ENCODE results near the gene PDGFA.

The PDGFA gene

GRCh38 chr7:471191-471865 is 48.3 kb downstream of the PDGFA start:
- no peak for DNase-seq

GRCh38 chr7:469563-469961 is 50.1 kb downstream of the PDGFA start:
- DNase-seq, result no peak

DNA sequence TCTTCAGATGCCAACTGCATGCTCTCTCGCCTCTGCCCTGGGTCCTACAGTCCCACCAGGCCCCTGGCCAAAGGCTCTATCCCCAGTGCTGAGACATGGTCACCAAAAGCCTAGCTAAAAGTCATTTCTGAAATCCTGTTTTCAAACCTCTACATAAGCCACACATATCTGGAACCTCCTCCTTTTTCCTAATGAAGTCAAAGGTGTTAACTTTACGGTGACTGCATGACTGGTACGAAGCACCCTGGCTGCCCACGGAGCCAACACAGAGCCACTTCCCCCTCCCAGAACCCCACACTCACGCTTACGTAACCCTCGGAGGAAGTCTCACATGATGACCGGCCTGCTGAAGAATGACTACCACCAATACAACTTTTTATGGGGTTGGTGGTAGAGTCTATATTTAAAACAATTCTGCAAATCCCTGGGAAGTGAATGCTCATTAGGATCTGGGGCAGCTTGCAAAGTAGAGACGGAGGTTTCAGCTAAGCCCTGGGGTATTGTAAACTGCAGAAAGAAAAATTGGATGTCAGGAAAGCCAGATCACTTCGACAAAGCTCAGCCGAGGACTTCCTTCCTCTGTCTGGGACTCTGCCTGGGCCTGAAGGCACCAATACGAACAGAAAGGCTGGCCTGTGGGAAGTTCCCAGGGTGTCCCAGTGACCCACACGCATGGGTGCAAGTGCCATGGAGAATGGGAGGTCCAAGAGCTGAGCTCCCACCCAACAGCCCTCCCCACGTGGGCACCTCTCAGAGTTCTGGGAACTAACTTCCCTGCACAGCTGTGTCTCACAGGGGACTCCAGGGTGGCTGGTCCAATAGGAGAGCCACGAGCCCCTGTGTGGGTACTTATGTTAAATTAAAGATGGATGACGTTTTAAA is 50.7 kb downstream of the PDGFA start:
- DNase-seq, result no peak

DNA sequence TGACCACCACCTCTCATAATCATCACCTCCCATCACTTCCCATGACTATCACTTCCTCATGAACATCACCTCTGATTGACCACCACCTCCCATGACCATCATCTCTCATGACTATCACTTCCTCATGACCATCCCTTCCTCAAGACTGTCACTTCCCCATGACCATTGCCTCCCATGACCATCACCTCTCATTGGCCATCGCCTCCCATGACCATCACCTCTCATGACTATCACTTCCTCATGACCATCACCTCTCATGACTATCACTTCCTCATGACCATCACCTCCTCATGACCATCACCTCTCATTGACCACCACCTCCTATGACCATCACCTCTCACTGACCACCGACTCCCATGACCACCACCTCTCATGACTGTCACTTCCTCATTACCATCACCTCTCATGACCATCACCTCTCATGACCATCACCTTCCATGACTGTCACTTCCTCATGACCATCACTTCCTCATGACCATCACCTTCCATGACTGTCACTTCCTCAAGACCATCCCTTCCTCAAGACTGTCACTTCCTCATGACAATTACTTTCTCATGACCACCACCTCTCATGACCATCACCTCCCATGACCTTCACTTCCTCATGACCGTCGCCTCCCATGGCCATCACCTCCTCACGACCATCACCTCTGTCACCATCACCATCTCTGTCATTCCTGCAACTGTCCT is 51.6 kb downstream of the PDGFA start:
- no peak for DNase-seq

- peak; percentile 1 for DNase-seq
These were observed 52.2 kb downstream of the PDGFA start for GRCh38 chr7:467393-467828.

DNA sequence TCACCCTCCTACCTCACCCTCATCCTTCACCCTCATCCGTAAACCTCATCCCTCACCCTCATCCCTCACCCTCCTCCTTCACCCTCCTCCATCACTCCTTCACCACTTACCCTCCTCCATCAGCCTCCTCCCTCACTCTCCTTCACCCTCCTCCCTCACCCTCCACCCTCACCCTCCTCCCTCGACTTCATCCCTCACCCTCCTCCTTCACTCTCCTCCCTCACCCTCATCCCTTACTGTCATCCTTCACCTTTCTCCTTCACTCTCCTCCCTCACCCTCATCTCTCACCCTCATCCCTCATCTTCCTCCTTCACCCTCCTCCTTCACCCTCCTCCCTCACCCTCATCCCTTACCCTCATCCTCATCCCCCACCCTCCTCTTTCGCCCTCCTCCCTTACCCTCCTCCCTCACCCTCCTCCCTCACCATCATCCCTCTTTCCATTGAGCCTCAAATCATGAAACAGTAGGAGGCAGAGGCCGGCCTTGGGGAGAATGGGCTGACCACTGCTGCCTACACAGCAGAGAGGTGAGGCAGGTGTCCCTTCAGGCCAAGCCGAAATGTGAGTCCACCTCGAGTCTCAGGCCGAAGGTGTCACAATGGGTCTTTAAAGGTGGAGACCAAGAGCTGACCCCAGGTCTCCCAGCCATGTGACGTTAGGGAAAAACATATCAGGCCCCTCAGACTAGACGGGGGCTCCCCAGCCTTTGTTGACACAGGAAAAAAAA is 53.0 kb downstream of the PDGFA start:
- DNase-seq, result peak; percentile 20

DNA sequence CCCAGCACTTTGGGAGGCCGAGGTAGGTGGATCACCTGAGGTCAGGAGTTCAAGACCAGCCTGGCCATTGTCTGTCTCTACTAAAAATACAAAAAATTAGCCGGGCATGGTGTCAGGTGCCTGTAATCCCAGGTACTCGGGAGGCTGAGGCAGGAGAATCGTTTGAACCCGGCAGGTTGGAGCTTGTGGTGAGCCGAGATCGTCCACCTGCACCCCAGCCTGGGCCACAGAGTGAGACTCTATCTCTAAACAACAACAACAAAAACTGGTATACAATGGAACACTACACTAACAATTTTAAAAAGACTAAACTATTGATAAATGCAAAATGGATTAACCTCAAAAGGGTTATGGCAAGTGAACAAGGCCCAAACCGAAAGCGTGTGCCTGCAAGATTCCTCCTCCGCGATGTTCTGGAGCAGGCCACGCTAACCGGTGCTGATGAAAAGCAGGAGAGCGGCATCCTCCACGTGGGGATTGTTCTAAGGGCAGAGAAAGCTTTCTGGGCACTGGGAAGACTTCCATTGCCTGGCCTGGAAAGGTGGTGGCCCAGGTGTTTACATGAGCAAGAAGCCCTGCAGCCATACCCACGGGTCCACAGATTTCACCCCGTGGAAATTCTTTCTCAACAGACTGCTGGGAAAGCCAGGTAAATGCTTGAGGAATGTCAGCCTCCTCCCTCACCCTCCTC is 53.8 kb downstream of the PDGFA start:
- DNase-seq, result peak; percentile 40

- DNase-seq, result no peak
These were observed 54.9 kb downstream of the PDGFA start for GRCh38 chr7:464454-465401.

GRCh38 chr7:463817-464453 is 55.7 kb downstream of the PDGFA start:
- no peak for DNase-seq

GRCh38 chr7:463362-463781 is 56.3 kb downstream of the PDGFA start:
- no peak for DNase-seq

- DNase-seq, result no peak
These were observed 57.2 kb downstream of the PDGFA start for GRCh38 chr7:462173-463103.

- DNase-seq, result peak; percentile 74
These were observed 58.0 kb downstream of the PDGFA start for GRCh38 chr7:461453-462172.

DNA sequence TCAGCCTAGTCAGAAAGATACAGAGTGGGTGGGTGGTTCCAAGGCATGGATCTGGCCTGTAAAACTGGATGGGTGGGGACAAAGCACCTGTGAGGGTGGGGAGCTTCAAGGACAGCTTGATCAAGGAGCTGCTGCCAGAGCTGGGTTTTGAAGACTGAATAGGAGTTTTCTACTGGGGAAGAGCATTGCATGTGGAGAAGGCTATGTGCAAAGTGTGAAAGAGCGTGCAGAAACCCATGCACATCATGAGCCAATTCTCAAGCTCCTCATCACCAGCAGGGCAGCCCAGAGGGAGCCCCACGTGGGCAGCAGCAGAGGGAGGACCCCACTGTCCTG is 58.6 kb downstream of the PDGFA start:
- DNase-seq, result no peak

GRCh38 chr7:460374-461116 is 59.1 kb downstream of the PDGFA start:
- DNase-seq, result no peak

- DNase-seq, result no peak
These were observed 59.9 kb downstream of the PDGFA start for GRCh38 chr7:459584-460373.

- DNase-seq, result no peak
These were observed 61.0 kb downstream of the PDGFA start for GRCh38 chr7:458511-459245.
